Transverse colon (tissue), 4 donors: ENCODE data around the gene SORT1. TPM values are rescaled to one million over a fixed set of nuclear protein-coding genes. Genes with fewer than 3 reads are reported as not detected.

ENCODE experiments used
- DNase-seq: peaks from one replicate; pipeline ENCODE4 v3.0.0-alpha.2; 2019
- H3K27ac ChIP-seq, 4 donors: fragments of 200-600 bp; sonication (generic); 2 replicates each; pipeline ENCODE4 v1.5.1; 2016 to 2018; ENCODE audit warnings: inconsistent platforms in 4 of 4
- H3K27me3 ChIP-seq: fragments of 200-600 bp; sonication (generic); 2 replicates; pipeline ENCODE4 v1.5.1; 2017; ENCODE audit warnings: inconsistent platforms
- H3K36me3 ChIP-seq, 4 donors: fragments of 200-600 bp; sonication (generic); 2 replicates each; pipeline ENCODE4 v1.5.1; 2017 to 2019; ENCODE audit warnings: inconsistent platforms in 4 of 4
- H3K4me1 ChIP-seq, 4 donors: fragments of 200-600 bp; sonication (generic); 2 replicates each; pipeline ENCODE4 v1.5.1; 2017 to 2020; ENCODE audit warnings: inconsistent platforms in 4 of 4
- H3K4me3 ChIP-seq, 4 donors: fragments of 200-600 bp; sonication (generic); 1 replicate in 1 of 4; 2 replicates in 3 of 4; pipeline versions ENCODE4 v1.5.1 to v1.6.1; 2017 to 2019; ENCODE audit warnings: inconsistent platforms in 4 of 4
- H3K9me3 ChIP-seq, 2 donors: fragments of 200-600 bp; sonication (generic); 2 replicates each; pipeline ENCODE4 v1.5.1; 2017 to 2019; ENCODE audit warnings: inconsistent platforms in 2 of 2
- EP300 ChIP-seq: sonication (generic); formaldehyde crosslinking; IDR thresholded peaks from one replicate; pipeline ENCODE4 v1.6.1; 2017; ENCODE audit warnings: antibody characterized with exemption, low read depth
- POLR2A ChIP-seq: fragments of 450-650 bp; IDR thresholded peaks from one replicate; pipeline ENCODE4 v1.6.1; 2016; ENCODE audit warnings: antibody characterized with exemption, mild to moderate bottlenecking, moderate library complexity
- POLR2AphosphoS5 ChIP-seq, 3 donors: sonication (generic); formaldehyde crosslinking; IDR thresholded peaks; one replicate each; pipeline ENCODE4 v1.6.1; 2016; ENCODE audit warnings: antibody characterized with exemption in 3 of 3
- WGBS, 2 donors: methylation state at CpG; one replicate each; pipeline ENCODE4 v1.1.5; 2018; ENCODE audit warnings: low coverage in 1 of 2; 5-methylcytosine and 5-hydroxymethylcytosine counted together
- in situ Hi-C, 4 donors: fragments of 200-750 bp; cut with MboI; loops; one replicate each; pipeline versions ENCODE4 v1.15.0 to v1.15.1; 2017; ENCODE audit warnings: low sequenced_read_pairs in 3 of 4, low pct_ligation_motif_present in 1 of 4, low pct_unique_long_range_greater_than_20kb in 1 of 4
- intact Hi-C: fragments of 100-400 bp; cut with DNase I; formaldehyde crosslinking; loops from one replicate; pipeline ENCODE4 v1.15.1; 2023; ENCODE audit warnings: low total_unique reads
- total RNA-seq, 4 donors: library from RNA; depleted of rRNA; stranded (reverse); fragments of >200 nt; gene quantifications; one replicate each; pipeline ENCODE4 v1.1.0, GENCODE V29; 2016
- TF ChIP-seq, protein P1 (sequence below), 5 experiments: fragments of 200-600 bp in 3 of 5; fragments of 450-650 bp in 2 of 5; sonication (generic) in 3 of 5; IDR thresholded peaks; 1 replicate in 2 of 5; 2 replicates in 3 of 5; pipeline ENCODE4 v1.5.1; 2016 to 2017; ENCODE audit warnings: antibody characterized with exemption in 5 of 5, inconsistent platforms in 3 of 5, mild to moderate bottlenecking in 2 of 5, moderate library complexity in 1 of 5

The SORT1 gene
- total RNA-seq, 4 donors from 2014 or later, result 53.5 to 79.3 (median 66.2) TPM

DNA sequence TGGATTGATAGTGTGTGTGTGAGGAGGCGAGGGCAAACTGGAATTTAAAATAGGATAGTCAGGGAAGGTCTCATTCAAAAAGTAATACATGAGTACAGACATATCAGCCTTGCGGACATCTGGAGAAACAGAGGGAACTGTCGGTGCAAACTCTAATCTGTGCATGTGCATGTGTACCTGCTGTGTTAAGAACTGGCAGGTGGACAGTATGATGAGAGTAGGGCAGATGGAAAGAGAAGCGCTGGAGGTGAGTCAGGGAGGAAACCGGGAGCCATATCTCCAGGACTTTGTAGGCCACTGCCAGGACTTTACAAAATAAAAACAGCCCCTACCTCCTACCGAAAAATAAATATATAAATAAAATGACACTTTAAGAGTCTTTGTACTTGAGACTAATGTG lies 59.6 kb downstream of the SORT1 start:
- H3K9me3 ChIP-seq, result no peaks in the 10 kb centered on the region
- in situ Hi-C loops (no loop called here), intact Hi-C loops (no loop called here)
- H3K4me3 ChIP-seq, result no peak overlapping the region
- DNase-seq, result no peak
- WGBS, 2 donors, result 92 to 95% methylated on average over 4 to 6 of the region's 6 CpGs
- no peak for TF ChIP-seq POLR2A
- TF ChIP-seq POLR2AphosphoS5 (IDR thresholded peaks at IDR 0.05), result no peak
- TF ChIP-seq, protein P1, sequence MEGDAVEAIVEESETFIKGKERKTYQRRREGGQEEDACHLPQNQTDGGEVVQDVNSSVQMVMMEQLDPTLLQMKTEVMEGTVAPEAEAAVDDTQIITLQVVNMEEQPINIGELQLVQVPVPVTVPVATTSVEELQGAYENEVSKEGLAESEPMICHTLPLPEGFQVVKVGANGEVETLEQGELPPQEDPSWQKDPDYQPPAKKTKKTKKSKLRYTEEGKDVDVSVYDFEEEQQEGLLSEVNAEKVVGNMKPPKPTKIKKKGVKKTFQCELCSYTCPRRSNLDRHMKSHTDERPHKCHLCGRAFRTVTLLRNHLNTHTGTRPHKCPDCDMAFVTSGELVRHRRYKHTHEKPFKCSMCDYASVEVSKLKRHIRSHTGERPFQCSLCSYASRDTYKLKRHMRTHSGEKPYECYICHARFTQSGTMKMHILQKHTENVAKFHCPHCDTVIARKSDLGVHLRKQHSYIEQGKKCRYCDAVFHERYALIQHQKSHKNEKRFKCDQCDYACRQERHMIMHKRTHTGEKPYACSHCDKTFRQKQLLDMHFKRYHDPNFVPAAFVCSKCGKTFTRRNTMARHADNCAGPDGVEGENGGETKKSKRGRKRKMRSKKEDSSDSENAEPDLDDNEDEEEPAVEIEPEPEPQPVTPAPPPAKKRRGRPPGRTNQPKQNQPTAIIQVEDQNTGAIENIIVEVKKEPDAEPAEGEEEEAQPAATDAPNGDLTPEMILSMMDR (IDR thresholded peaks at IDR 0.05), result no peak
- TF ChIP-seq EP300, result no peak
- peaks cover 0 to 61% (median 23%) of the 10 kb centered on the region in 4 donors for H3K36me3 ChIP-seq
- no peaks in the 10 kb centered on the region for H3K4me1 ChIP-seq
- no peaks in the 10 kb centered on the region for H3K27me3 ChIP-seq
- no peak overlapping the region for H3K27ac ChIP-seq

DNA sequence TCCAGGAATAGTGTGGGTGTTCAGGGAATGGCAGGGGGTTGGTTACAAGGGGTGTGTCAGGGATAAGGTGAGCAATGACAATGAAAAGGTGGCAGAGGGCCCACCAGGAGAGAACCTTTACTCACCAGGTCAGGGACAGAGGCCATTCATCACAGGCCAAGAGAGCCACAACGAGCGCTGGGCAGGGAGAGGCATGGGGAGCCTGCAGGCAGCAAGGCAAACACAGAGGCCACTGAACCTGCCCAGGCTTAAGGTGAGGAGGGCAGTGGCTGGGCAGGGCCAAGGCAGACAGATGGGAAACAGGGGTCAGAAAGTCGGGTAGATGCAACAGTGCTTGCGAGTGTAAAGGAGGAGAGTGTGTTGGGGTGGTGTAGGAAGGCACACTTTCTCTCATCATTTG lies 62.6 kb downstream of the SORT1 start:
- Histone ChIP-seq H3K9me3 (peaks cover 17 to 19% of the 10 kb centered on the region in 2 donors), H3K36me3 (peaks cover 0 to 70% (median 30%) of the 10 kb centered on the region in 4 donors), H3K27ac (no peak overlapping the region), H3K4me1 (no peaks in the 10 kb centered on the region), H3K27me3 (no peaks in the 10 kb centered on the region), H3K4me3 (no peak overlapping the region)
- no peak for TF ChIP-seq POLR2AphosphoS5 (IDR thresholded peaks at IDR 0.05)
- no peak for TF ChIP-seq EP300
- TF ChIP-seq, protein P1 (IDR thresholded peaks at IDR 0.05), result no peak
- no peak for TF ChIP-seq POLR2A
- intact Hi-C loops, result no loop called here
- in situ Hi-C loops, result no loop called here
- no peak for DNase-seq
- WGBS, 2 donors, result 90 to 91% methylated on average over 2 to 4 of the region's 4 CpGs

DNA sequence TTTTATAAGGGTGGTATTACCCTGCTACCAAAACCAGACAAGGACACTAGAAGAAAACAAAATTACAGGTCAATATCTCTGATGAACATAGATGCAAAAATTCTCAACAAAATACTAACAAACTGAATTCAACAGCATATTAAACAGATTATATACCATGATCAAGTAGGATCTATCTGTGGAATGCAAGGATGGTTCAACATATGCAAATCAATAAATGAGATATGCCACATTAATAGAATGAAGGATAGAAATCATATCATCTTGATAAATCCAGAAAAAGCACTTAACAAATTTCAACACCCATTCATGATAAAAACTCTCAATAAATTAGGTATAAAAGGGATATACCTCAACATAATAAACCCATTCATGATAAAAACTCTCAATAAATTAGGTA lies 66.6 kb downstream of the SORT1 start:
- DNase-seq, result no peak
- peaks cover 17 to 19% of the 10 kb centered on the region in 2 donors for H3K9me3 ChIP-seq
- intact Hi-C loops (no loop called here), in situ Hi-C loops (no loop called here)
- H3K36me3 ChIP-seq, result peaks cover 0 to 74% (median 35%) of the 10 kb centered on the region in 4 donors
- no peak overlapping the region for H3K4me3 ChIP-seq
- H3K27ac ChIP-seq, result no peak overlapping the region
- H3K27me3 ChIP-seq, result no peaks in the 10 kb centered on the region
- TF ChIP-seq POLR2AphosphoS5 (IDR thresholded peaks at IDR 0.05) (no peak), EP300 (no peak), POLR2A (no peak)
- TF ChIP-seq, protein P1 (IDR thresholded peaks at IDR 0.05), result no peak
- no peaks in the 10 kb centered on the region for H3K4me1 ChIP-seq

DNA sequence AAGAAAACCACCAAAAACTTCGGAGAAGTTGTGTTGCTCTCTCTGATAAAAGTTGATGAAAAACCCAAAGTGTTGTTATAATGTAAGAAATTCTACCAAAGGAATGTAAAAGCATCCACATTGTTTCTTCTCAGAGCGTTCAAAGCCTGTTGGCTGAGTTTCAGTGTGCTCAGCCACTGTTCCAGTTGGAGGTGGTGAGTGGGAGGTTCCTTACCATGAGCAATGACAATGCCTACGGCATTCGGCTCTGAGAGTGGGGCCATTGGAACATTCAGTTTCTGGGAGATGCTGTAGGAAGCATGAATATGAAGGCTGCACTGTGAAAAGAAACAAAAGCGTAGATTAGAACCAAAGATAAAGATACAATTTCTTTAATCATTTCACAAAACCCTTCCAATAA lies 70.4 kb downstream of the SORT1 start:
- 85 to 92% methylated on average over 3 to 5 of the region's 5 CpGs for WGBS, 2 donors
- in situ Hi-C loops, result no loop called here

More for the DNA sequence above, 70.4 kb downstream of the SORT1 start:
- peaks cover 12 to 14% of the 10 kb centered on the region in 2 donors for H3K9me3 ChIP-seq
- H3K4me3 ChIP-seq, result no peak overlapping the region
- no peaks in the 10 kb centered on the region for H3K27me3 ChIP-seq
- no peak overlapping the region for H3K27ac ChIP-seq
- TF ChIP-seq POLR2AphosphoS5 (IDR thresholded peaks at IDR 0.05) (no peak), EP300 (no peak), POLR2A (no peak)
- TF ChIP-seq, protein P1 (IDR thresholded peaks at IDR 0.05), result no peak
- H3K36me3 ChIP-seq, result peaks cover 0 to 65% (median 26%) of the 10 kb centered on the region in 4 donors
- H3K4me1 ChIP-seq, result no peaks in the 10 kb centered on the region
- intact Hi-C loops, result no loop called here
- DNase-seq, result no peak
